A549 (cell line): ENCODE data around the gene TENM3.

ENCODE experiments used
- KDM1A ChIP-seq: fragments of 200-600 bp; sonication (generic); IDR thresholded peaks from 2 replicates; pipeline ENCODE4 v1.6.1; 2016; ENCODE audit warnings: low read depth, mild to moderate bottlenecking
- TP53 ChIP-seq: fragments of 250-450 bp; sonication (Bioruptor Pico); IDR thresholded peaks from 2 replicates; pipeline ENCODE4 v1.5.0; 2021; ENCODE audit warnings: mild to moderate bottlenecking, moderate library complexity
- TF ChIP-seq, protein P1 (sequence below): fragments of >200 bp; sonication (Bioruptor Twin); formaldehyde crosslinking; IDR thresholded peaks from 3 replicates; pipeline ENCODE4 v1.5.1; 2016

DNA sequence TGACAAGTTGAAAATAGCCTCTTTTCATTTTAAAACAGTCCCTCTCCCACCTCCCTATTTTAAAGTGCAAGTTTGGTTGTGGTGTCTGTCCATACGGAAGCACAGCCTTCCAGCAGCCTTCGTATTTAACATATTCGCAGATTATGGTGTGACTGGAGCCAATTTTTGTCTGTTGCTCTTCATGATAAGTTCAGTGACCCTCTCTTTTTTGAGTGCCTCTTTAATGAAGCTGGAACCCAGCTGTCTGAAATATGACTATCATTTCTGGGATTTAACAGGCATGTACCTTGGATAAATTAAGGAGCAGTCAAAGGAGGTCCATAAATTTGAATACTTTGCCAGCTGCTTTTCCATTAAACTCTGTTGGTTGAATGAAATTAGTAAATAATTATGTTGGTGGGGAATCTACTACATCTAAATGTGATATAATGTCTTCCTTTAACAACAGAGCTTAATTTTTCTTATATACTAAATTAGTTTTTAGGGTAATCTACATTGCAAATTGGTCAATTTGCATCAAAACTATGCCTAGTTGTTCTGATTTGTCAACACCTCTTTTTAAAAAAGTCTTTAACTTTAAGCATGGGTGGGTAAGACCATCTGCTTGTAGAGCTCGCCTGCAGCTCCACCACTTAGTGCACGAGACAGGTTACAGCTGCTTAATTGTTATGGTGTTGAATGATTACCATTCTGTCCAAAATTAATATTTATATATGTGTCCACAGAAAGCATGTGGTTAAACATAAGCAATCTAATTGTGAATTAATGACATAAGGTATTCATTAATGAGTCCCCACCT lies 457.4 kb downstream of the TENM3 start:
- TF ChIP-seq KDM1A (no peak), TP53 (CRISPR knock-in tag) (no peak)
- TF ChIP-seq, protein P1, sequence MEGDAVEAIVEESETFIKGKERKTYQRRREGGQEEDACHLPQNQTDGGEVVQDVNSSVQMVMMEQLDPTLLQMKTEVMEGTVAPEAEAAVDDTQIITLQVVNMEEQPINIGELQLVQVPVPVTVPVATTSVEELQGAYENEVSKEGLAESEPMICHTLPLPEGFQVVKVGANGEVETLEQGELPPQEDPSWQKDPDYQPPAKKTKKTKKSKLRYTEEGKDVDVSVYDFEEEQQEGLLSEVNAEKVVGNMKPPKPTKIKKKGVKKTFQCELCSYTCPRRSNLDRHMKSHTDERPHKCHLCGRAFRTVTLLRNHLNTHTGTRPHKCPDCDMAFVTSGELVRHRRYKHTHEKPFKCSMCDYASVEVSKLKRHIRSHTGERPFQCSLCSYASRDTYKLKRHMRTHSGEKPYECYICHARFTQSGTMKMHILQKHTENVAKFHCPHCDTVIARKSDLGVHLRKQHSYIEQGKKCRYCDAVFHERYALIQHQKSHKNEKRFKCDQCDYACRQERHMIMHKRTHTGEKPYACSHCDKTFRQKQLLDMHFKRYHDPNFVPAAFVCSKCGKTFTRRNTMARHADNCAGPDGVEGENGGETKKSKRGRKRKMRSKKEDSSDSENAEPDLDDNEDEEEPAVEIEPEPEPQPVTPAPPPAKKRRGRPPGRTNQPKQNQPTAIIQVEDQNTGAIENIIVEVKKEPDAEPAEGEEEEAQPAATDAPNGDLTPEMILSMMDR = no peak
